Sciatic nerve (tissue), 2 donors: ENCODE results near the gene PPARD. TPM values are rescaled to one million over a fixed set of nuclear protein-coding genes. Genes with fewer than 3 reads are reported as not detected.

ENCODE experiments used
- ATAC-seq: fragments of 200-7000 bp; cut with Tn5 transposase; one replicate; pipeline ENCODE4 v1.9.1; 2020; ENCODE audit warnings: mild to moderate bottlenecking, moderate library complexity
- DNase-seq: peaks from one replicate; pipeline ENCODE4 v3.0.0-alpha.2; 2020; ENCODE audit warnings: low spot score
- intact Hi-C: fragments of 100-400 bp; cut with DNase I; formaldehyde crosslinking; loops from one replicate; pipeline ENCODE4 v1.14.2; 2022
- total RNA-seq: library from RNA; stranded (reverse); fragmentation: NEBNext Ultra II Directional; extraction: Animal tissue kit (Norgen Biotek cat#: 25700); gene quantifications from one replicate; pipeline ENCODE4 v1.2.1, GENCODE V29; 2021
- donor health status: DM: no; HTN: no; CAD: no.
- donor health status: DM: no; HTN: no; CAD: no.

PPARD gene
- total RNA-seq, 1 donor from 2014 or later, result 26.7 TPM

DNA sequence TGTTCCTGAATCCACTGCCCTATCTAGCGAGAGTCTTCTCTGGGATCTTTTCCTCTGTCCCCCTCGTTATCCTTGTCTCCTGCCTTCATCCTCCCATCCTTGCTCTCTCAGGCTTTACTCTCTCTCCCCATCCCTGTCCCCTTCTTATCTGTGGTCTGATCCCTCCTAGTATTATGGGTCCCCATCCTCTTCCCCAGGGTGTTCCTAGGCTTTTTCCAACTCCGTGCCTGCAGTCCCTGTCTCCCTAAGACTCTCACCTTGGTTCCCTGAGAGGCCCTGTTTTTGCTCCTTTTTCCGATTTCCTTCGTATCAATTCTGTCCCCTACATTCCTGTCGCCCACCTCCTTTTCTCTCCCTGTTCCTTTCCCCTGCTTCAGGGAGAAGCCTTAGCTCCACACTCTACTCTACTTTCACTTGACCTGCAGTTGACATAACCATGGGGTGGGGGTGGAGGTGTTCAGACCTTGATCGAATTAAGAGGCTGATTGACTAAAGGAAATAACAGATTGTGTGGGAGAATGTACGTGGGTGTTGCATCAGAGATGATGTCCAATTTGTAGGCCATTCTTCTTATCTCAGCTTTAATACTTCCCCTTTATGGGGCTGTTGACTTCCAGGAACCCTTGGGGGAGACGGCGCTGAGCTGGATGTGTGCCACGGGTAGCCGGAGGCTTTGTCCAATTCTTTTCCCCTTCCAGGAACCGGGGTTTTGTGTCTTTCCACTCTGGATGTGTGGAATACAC, 905 bp downstream of the PPARD start:
- intact Hi-C loops, result loop anchor here (2.0 kb wide), 1 partner anchor 104 kb away; no protein-coding TSS in a partner anchor
- ATAC-seq (peak; percentile 13), DNase-seq (peak; percentile 78)

DNA sequence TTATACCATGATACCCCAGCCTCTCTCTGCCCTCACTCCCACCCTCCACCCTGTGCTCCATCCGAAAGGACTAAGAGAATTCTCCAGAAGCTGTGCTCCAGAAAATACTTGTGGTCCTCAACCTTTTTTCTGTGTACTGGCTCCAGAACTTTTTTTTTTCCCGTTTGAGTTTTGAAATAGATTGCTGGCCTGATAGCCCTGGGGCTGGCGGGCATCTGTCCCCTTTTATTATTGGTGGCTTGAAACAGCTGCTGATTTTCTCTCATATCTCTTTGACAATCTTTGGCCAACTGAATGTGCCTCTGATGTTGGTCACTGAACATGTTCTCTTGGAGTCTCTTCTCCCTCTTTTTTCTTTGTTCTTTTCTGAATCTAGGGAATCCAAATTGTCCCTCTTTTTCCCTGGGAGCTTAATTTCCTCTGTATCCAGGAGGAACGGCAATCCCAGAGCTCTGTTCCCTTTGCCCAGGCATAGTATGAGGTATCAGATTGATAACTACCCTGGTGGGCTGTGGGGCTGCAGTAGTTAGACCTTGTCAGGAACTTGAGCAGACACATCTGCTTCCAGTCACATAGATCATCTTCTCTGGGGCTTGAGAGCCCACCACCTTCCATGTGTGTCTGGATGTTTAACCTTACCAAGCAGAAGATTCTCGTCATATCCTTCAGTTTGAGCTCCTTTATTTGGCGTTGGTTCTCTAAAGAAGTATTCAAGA, 1.6 kb downstream of the PPARD start:
- ATAC-seq (no peak), DNase-seq (no peak)
- intact Hi-C loops, result loop anchor here (2.0 kb wide), 1 partner anchor 103 kb away; no protein-coding TSS in a partner anchor

DNA sequence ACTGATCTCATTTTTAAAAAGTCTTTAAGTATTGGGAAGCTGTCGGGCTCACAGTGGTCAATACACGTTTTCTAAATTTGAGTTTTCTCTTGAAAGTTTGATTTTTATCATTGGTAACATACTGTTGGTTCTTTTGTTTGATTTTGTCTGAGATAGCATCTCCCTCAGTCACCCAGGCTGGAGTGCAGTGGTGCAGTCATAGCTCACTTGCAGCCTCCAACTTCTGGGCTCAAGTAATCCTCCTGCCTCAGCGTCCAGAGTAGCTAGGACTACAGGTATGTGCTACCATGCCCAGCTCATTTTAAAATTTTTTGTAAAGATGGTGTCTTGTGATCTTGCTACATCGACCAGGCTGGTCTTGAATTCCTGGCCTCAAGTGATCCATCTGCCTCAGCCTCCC, 9.1 kb downstream of the PPARD start:
- intact Hi-C loops, result no loop called here
- ATAC-seq, result no peak
- DNase-seq, result no peak

DNA sequence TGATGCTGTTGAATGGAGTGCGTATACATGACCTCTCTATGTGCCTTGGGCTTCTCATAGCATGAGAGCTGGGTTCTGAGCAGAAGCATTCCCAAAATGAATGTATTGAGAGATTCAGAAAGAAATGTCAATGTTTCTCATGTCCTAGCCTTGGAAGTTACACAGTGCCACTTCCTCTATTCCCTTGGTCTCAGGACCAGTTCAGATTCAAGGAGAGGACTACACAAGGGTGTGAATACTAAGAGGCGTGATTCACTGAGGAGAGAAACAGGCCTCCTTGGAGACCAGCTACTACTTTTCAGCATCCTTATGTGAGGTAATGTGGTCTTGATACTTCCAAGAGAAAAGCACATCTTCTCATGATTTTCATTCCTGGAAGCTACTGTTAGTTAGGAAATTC, 10.4 kb downstream of the PPARD start:
- intact Hi-C loops, result no loop called here
- no peak for ATAC-seq
- DNase-seq, result no peak

DNA sequence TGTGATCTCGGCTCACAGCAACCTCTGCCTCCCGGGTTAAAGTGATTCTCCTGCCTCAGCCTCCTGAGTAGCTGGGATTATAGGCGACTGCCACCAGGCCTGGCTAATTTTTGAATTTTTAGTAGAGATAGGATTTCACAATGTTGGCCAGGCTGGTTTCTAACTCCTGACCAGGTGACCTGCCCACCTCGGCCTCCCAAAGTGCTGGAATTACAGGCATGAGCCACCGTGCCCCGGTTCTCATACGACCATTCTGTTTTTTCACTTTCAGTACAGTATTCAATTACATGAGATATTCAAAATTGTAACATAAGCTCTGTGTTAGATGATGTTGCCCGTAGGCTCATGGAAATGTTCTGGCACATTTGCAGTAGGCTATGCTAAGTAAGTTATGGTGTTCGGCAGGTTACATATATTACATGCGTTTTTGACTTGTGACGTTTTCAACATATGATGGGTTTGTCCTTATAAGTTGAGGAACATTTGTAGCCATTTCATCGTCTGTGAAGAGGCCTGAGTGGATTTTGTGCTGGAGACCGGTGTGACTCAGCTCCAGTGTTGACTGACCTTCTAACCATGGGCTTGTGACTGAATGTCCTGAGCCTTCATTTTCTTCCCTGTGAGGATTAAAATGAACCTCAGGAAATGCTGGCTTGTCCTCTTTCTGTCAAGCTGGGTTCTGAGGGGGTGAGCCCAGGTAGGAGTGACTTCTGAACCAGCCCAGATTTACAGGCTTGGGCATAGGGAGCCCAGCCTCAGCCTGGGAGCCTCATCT, 12.2 kb downstream of the PPARD start:
- intact Hi-C loops, result no loop called here
- DNase-seq (peak; percentile 4), ATAC-seq (no peak)

DNA sequence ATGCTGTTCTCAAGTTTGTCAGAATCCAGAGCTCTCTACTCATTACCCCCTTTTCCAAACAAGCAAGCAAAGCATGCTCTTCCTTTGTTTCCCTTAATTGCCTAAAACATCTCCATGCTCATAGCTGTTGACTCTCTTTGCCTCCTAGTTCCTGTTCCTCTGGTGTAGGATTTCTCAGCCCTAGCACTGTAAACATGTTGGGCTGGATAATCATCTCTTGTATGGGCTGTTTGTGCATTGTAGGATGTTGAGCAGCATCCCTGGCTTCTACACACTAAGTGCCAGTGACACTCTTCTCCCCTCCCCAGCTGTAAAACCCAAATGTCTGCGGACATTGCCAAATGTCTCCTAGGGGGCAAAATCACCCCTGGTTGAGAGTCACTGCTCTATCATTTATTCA, 14.0 kb downstream of the PPARD start:
- DNase-seq (peak; percentile 21), ATAC-seq (no peak)
- intact Hi-C loops, result no loop called here

DNA sequence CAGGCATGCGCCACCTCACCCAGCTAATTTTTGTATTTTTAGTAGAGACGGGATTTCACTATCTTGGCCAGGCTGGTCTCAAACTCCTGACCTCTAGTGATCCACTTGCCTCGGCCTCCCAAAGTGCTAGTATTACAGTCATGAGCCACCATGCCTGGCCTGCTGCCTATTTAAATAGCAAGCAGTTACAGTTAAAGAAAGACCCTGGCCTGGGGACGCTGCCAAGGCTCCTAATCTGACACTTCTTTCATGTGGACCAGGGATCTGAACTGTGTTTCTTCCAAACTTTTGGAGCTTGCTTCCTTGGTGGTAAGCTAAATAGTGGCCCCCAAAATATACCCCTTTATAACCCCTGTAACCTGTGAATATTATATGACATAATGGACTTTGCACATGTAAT, 15.3 kb downstream of the PPARD start:
- no peak for DNase-seq
- intact Hi-C loops, result no loop called here

DNA sequence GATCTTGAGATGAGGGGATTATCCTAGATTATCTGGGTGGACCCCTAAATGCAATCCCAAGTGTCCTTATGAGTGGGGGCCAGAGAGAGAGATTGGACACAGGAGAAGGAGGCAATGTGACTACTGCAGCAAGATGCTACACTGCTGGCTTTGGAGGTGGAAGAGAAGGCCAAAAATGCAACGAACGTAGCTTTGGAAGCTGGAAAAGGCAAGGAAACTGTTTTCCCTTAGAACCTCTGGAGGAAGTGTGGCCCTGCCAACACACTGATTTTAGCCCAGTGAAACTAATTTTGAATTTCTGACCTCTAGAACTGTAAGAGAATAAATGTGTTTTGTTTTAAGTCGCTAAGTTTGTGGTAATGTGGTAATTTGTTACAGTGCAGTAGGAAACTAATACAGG, 15.7 kb downstream of the PPARD start:
- ATAC-seq (peak; percentile 67), DNase-seq (peak; percentile 38)
- intact Hi-C loops, result no loop called here

More for the DNA sequence above, 15.3 kb downstream of the PPARD start:
- no peak for ATAC-seq

DNA sequence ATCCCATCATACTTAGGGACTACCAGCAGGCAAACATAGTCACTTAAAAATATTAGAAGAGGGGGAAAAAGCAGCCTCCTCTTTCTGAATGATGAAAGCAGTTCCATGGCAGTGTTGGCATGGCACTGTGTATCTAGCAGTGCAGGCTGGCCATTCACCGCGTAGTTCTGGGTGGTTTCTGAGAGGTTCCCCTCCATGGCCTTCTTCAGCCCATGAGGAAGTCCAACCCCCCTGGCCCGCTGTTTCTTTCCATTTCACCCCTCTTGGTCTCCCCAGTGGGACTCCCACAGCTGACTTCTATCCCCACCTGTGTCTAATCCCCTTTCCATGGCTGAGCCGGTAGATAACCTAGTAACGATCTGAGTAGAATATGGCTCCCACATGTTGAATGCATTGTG, 17.0 kb downstream of the PPARD start:
- ATAC-seq (no peak), DNase-seq (peak; percentile 48)
- intact Hi-C loops, result no loop called here

DNA sequence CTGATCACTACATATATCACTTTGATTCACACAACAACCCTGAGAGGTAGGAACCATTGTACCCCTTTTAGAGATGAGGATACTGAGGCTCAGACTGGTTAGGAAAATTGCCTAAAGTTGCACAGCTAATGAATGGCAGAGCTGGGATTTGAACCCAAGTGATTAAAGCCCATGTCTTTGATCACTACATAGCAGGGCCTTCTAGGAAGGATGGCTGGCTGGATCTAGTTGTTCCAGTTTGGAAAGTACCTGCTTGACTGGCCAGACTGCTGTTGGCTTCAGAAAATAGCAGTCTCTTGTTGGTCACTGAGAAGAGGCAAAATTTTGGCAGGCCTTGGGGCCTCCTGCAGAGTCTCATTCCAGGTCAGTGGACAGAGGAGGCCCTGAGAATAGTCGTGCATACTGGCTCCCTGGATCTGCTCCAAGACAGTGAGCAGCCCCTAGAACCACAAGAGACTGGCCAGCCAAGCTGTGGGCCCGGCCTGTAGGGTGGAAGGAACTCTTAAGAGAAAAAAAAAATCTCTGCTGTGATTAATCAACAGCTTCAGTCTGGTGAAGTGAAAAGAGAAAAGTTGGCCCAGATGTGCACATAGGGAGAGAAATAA, 17.5 kb downstream of the PPARD start:
- ATAC-seq (peak; percentile 68), DNase-seq (peak; percentile 50)
- intact Hi-C loops, result no loop called here

DNA sequence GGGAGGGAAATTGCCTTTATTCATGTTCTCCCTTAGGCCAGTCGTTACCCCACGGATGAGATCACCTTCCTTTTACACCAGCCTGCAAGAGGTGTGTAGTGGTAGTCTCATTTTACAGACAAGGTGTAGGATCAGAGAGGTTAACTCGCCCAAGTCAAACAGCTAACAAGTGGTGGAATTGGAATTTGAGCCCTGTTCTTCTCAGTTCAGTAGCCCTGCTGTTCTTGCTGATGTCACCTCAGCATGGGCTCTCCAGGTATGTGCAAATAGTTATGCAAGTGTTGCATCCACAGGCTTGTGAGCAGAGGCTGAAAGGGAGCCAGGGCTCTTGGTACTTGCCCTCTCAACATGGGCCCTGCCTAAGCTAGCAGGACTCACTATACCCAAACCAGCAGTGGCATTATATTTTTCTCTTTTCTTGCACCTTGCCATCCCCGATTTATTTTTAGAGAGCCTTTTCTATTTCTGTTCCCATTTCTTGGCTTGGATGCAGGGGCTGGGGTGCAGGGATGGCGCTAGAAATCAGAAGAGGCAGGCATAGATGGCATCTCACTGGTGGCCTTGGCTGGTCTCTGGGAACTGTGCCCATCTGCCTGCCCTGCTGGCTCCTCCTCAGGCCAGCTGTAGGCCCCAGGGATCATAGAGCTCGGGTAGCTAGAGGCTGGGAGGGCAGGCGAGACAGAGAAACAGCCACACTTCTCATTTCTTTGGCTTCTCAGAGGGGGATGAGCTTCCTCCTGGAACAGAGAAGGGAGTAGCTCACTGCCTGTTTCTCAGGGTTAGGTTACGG, 18.2 kb downstream of the PPARD start:
- ATAC-seq, result peak; percentile 48
- intact Hi-C loops, result no loop called here
- DNase-seq, result no peak

DNA sequence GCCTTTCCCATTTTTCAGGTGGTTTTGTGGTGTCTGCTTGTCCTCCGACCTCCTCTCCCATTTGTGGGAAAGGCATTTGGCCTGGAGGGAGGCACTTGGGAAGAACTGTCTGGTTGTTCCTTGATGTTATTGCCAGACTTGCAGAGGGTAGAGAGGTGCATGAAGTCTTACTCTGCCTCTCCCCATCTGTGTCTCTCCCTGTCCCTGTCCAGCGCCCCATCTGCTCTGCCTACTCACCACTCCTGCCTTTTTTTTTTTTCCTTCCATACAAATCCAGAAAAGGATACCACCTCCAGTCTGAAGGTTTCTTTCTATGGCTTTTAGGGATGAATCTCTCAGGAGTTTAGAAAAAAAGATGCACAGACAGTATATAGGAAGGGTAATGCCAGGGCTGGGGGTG, 19.8 kb downstream of the PPARD start:
- ATAC-seq (no peak), DNase-seq (no peak)
- intact Hi-C loops, result no loop called here

DNA sequence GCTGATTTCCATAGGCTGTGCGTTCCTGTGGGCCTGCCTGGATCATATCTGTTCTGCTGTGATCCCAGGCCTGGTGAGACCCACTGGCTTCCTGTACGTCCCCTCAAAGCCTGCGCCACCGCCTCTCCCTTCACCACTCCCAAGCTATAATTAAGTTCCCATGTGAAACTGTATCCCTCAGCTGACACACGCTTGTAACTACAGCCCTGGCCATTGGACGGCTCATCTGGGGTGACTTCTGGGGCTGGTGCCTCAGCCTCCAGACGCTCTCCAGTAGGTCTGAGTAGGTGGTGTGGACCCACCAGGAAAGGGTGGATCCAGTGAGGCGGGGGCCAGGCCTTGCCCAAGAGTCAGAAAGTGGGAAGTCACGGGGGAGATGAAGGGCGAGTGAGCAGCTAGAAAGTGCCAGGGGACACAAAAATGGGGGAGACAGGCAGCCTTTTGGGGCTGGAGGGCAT, 21.0 kb downstream of the PPARD start:
- no peak for DNase-seq
- intact Hi-C loops, result no loop called here
- ATAC-seq, result peak; percentile 10

DNA sequence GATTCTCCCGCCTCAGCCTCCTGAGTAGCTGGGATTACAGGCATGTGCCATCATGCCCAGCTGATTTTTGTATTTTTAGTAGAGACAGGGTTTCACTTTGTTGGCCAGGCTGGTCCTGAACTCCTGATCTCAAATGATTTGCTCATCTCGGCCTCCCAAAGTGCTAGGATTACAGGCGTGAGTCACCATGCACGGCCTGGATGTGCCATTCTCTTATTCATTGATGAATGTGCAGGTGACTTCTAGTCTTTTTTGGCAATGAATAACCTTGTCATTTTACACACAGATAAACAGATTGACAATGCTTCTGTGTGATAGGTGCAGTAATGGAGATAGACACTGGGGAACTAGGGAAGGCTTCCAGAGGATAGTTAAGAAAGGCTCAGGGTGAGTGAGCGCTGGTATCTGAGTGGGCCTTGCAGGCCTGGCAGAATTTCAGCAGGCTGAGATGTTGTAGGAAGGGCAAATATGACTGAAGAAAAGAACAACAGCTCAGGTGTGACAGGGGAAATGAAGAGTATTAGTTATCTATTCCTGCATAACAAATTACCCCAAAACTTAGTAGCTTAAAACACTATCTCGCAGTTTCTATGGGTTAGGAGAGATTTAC, 23.3 kb downstream of the PPARD start:
- DNase-seq (no peak), ATAC-seq (no peak)
- intact Hi-C loops, result no loop called here

DNA sequence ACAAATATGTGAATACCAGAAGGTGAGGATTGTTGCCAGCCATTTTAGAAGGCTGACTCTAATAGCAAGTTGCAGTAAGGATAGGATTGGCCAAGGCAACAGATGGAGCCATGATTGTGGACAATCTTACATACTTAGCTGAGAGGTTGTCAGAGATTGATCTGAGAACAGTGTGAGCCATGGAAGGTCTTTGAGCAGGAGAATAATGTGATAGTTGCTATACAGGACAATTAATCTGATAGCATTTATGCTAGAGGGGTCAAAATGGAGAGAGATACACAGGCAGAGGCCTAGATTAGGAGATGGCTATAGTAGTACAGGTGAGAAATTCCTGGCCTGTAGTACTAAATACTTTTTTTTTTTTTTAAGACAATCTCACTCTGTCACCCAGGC, 23.8 kb downstream of the PPARD start:
- no peak for DNase-seq
- no peak for ATAC-seq
- intact Hi-C loops, result no loop called here

DNA sequence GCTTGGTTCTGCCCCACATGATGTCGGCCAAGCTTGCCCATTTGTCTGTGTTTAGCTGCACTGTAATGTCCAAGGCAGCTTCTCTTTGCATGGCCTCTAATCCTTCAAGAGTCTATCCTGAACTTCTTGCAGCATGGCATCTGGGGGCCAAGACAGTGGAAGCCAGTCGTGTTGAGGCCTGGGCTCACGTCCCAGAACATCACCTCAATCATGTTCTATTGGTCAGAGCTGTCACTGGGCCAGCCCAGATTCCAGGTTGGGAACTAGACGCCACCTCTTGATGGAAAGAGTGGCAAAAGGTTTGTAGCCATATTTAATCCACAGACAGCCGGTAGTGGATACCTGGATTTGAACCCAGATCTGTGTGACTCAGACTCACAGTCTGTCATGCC, 25.3 kb downstream of the PPARD start:
- intact Hi-C loops, result no loop called here
- ATAC-seq (no peak), DNase-seq (no peak)

DNA sequence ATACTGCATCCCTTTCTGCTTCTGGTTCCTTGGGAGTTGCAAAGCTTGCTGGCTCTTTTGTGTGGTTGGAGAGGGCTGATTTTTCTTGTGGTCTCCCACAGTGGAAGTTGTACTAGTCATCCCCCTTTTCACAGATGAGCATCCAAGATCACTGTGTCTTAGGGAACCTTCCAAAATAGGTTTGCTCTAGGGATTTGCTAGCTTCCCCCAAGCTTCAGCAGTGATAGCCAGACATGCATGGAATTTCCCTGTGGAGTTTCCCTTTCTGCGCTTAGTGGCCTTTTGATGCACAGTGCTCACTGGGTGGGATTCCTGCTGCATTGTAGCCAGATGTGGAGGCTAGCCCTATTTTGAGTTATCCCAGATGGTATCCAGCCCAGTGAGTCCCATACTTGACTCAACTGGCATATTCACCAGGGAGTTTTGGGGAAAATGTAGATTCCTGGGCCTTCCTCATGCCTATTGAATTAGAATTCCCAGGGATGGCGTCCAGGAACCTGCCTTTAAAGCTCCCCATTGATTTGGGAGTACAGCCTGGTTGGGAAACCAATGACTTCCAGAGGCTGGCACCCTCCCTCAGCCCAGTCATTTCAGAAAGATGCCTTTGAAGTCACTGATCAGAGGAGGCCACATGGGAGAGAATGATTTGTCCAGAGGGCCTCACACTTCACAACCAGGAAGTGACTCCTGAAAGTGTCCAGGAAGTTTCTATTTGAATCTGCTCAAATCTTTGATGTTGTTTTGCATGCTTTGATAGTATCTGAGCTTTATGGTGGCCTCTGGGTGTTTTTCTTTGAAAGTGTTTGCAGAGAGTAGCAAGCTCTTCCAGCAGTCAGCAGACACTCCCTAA, 25.9 kb downstream of the PPARD start:
- no peak for DNase-seq
- intact Hi-C loops, result no loop called here
- no peak for ATAC-seq
